PC-9 (cell line): ENCODE results near the gene INSL4. TPM values are rescaled to one million over a fixed set of nuclear protein-coding genes. Genes with fewer than 3 reads are reported as not detected.

Experiments
- Bru-seq: library from RNA; stranded (reverse); fragments of 400-500 nt; gene quantifications from one replicate; lab custom pipeline; 2021; lab: Mats Ljungman, UMichigan
- BruChase-seq, 2 experiments: library from RNA; stranded (reverse); fragments of 400-500 nt; gene quantifications; one replicate each; lab custom pipeline; 2021; lab: Mats Ljungman, UMichigan
- BruUV-seq: library from RNA; stranded (reverse); fragments of 400-500 nt; replicated peaks from 2 replicates; lab custom pipeline; 2021; lab: Mats Ljungman, UMichigan
- CTCF ChIA-PET: fragments of 300-600 bp; sonication (Branson Sonifier 250); formaldehyde crosslinking; loops from one replicate; lab custom pipeline; 2022; ENCODE audit warnings: antibody characterized with exemption; lab: Charles Lee
- POLR2A ChIA-PET: fragments of 300-600 bp; sonication (Branson Sonifier 250); formaldehyde crosslinking; loops from one replicate; lab custom pipeline; 2022; ENCODE audit warnings: antibody characterized with exemption; ENCODE audit not compliant: unreplicated experiment; lab: Charles Lee
- DNase-seq, 2 experiments: peaks; one replicate each; pipeline versions ENCODE4 v3.0.0 to v3.0.0-alpha.2; 2015 to 2022; ENCODE audit warnings: mixed read lengths in 1 of 2
- H2AFZ ChIP-seq: fragments of 200-600 bp; sonication (generic); 2 replicates; pipeline ENCODE4 v1.8.1; 2017; ENCODE audit warnings: antibody characterized with exemption
- H3F3A ChIP-seq: fragments of 200-600 bp; sonication (generic); 2 replicates; pipeline ENCODE4 v1.8.1; 2017; ENCODE audit warnings: antibody characterized with exemption, mild to moderate bottlenecking, low read depth; ENCODE audit not compliant: insufficient read depth
- H3K27ac ChIP-seq: fragments of 200-600 bp; sonication (generic); 2 replicates; pipeline ENCODE4 v1.6.1; 2016; ENCODE audit warnings: mixed run types
- H3K27me3 ChIP-seq: fragments of 200-600 bp; sonication (generic); 2 replicates; pipeline ENCODE4 v1.6.1; 2016; ENCODE audit warnings: low read depth, mixed run types; ENCODE audit not compliant: insufficient read depth
- H3K36me3 ChIP-seq: fragments of 200-600 bp; sonication (generic); 2 replicates; pipeline ENCODE4 v1.6.1; 2016; ENCODE audit warnings: low read depth, mixed run types
- H3K4me1 ChIP-seq: fragments of 200-600 bp; sonication (generic); replicated peaks from 2 replicates; pipeline ENCODE4 v1.6.1; 2016; ENCODE audit warnings: mixed run types; ENCODE audit not compliant: insufficient read depth
- H3K4me2 ChIP-seq: fragments of 200-600 bp; sonication (generic); 2 replicates; pipeline ENCODE4 v1.6.1; 2017; ENCODE audit warnings: mixed run types
- H3K4me3 ChIP-seq: fragments of 200-600 bp; sonication (generic); 2 replicates; pipeline ENCODE4 v1.6.1; 2016; ENCODE audit warnings: mixed run types
- H3K79me2 ChIP-seq: fragments of 200-600 bp; sonication (generic); 2 replicates; pipeline ENCODE4 v1.6.1; 2017; ENCODE audit warnings: low read depth, mixed run types
- H3K9me2 ChIP-seq: fragments of 200-600 bp; sonication (generic); 2 replicates; pipeline ENCODE4 v1.8.1; 2017; ENCODE audit warnings: mild to moderate bottlenecking; ENCODE audit not compliant: insufficient read depth
- H3K9me3 ChIP-seq: fragments of 200-600 bp; sonication (generic); 2 replicates; pipeline ENCODE4 v1.8.1; 2016; ENCODE audit warnings: low read depth; ENCODE audit not compliant: insufficient read depth
- H4K20me1 ChIP-seq: fragments of 200-600 bp; sonication (generic); 2 replicates; pipeline ENCODE4 v1.8.1; 2017; ENCODE audit not compliant: insufficient read depth
- CTCF ChIP-seq: fragments of 200-600 bp; sonication (generic); conservative IDR thresholded peaks from 2 replicates; pipeline ENCODE4 v1.6.1; 2017; ENCODE audit warnings: mixed run types, antibody characterized with exemption, mild to moderate bottlenecking, moderate library complexity
- EZH2 ChIP-seq: fragments of 200-600 bp; sonication (generic); IDR thresholded peaks from 2 replicates; pipeline ENCODE4 v1.8.0; 2017; ENCODE audit warnings: antibody characterized with exemption, low read depth
- intact Hi-C: fragments of 100-400 bp; cut with micrococcal nuclease; formaldehyde crosslinking; loops from one replicate; pipeline ENCODE4 v1.10.0; 2022; ENCODE audit not compliant: unreplicated experiment
- long read RNA-seq: library from polyadenylated mRNA; stranded (forward); transcript quantifications from one replicate; pipeline ENCODE4 v2.0.0, GENCODE V29; 2022
- total RNA-seq: library from RNA; stranded (reverse); gene quantifications from 2 replicates; pipeline ENCODE4 v1.2.3, GENCODE V29; 2021

Gene INSL4
- total RNA-seq: not detected in 2 replicates
- Bru-seq, nascent RNA: percentile 15 among the genes with signal in this experiment
- BruChase-seq, experiment 1, labeled RNA remaining after a 2-hour chase: percentile 17 among the genes with signal in this experiment
- percentile 39 among the genes with signal in this experiment for BruChase-seq, experiment 2, labeled RNA remaining after a 6-hour chase
- long read RNA-seq: 0 reads

DNA sequence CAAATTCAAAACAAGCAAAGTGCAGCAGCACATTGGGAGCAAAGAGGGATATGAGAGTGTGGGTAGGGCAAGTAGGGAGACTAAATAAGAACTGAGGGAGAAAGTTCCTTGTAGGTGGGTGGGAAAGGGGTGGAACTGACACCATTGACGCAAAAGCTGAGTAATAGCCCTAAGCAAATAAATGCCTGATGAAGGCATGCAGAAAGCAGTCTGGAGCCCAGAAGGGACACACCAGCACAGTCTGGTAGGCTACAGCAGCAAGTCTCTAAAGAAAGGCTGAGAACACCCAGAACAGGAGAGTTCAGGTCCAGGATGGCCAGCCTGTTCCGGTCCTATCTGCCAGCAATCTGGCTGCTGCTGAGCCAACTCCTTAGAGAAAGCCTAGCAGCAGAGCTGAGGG is at the start of gene INSL4:
INSL4 (plus strand) TSS at position 208 of the 400 bp plus-strand sequence; CDS start at position 313, 105 bp downstream.
- BruUV-seq: no TSS peak
- ChIA-PET CTCF (no interaction called here), POLR2A (no interaction called here)
- H4K20me1 ChIP-seq: no peaks in the 10 kb centered on the region
- no peaks in the 10 kb centered on the region for H3F3A ChIP-seq
- no peaks in the 10 kb centered on the region for H3K9me2 ChIP-seq
- peak in 1 of 2 experiments; percentile 8 for DNase-seq
- H3K36me3 ChIP-seq: no peaks in the 10 kb centered on the region
- H3K4me1 ChIP-seq: no peaks in the 10 kb centered on the region
- H3K79me2 ChIP-seq: no peaks in the 10 kb centered on the region
- intact Hi-C loops: no loop called here
- H3K27ac ChIP-seq: no peak within 1 kb of the TSS
- TF ChIP-seq CTCF: no peak
- TF ChIP-seq EZH2: no peak
- no peak within 1 kb of the TSS for H3K4me3 ChIP-seq
- H3K27me3 ChIP-seq: peaks cover 19% of the 10 kb centered on the region; the same call in 1 of the 2 replicates
- H3K4me2 ChIP-seq: no peak within 1 kb of the TSS
- H3K9me3 ChIP-seq: no peaks in the 10 kb centered on the region; the same call in 1 of the 2 replicates
- no peak within 1 kb of the TSS for H2AFZ ChIP-seq

DNA sequence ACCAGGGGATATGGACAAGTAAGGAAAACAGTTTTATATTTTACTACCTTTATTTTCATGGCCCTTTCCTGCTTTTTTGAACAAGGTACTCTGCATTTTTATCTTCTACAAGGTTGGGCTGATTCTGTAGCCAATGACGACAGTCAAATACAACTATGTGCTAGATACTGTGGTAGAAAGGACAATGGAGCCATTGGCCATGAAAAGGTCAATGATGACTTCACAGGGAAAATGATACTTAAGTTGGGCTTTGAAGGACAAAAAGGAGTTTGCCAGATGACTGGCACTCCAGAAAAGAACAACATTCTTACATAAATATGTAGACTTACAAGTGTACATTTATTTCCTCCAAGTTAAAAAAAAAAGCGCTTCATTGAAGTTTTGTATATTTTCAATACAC is 46.4 kb upstream of the INSL4 start:
- no peaks in the 10 kb centered on the region for H3K9me3 ChIP-seq
- H3K36me3 ChIP-seq: no peaks in the 10 kb centered on the region
- no peaks in the 10 kb centered on the region for H3F3A ChIP-seq
- no peak overlapping the region for H3K4me2 ChIP-seq
- TF ChIP-seq EZH2 (no peak), CTCF (no peak)
- no peaks in the 10 kb centered on the region for H3K9me2 ChIP-seq
- H3K27ac ChIP-seq: no peak overlapping the region
- DNase-seq: no peak
- BruUV-seq: no TSS peak
- no peak overlapping the region for H2AFZ ChIP-seq
- intact Hi-C loops: no loop called here
- no peaks in the 10 kb centered on the region for H3K79me2 ChIP-seq
- ChIA-PET CTCF (no interaction called here), POLR2A (no interaction called here)
- no peaks in the 10 kb centered on the region for H3K4me1 ChIP-seq
- no peaks in the 10 kb centered on the region for H3K27me3 ChIP-seq
- H3K4me3 ChIP-seq: no peak overlapping the region
- no peaks in the 10 kb centered on the region for H4K20me1 ChIP-seq

GRCh38 chr9:5185220-5185840 is 45.9 kb upstream of the INSL4 start, which contains the start of gene INSL6:
Gene INSL6, minus strand, starts transcription at chr9:5185639. Its CDS starts 37 bp downstream, at chr9:5185602.
- no peak for DNase-seq
- CTCF ChIA-PET: no interaction called here
- no peak within 1 kb of the TSS for H2AFZ ChIP-seq
- TF ChIP-seq CTCF (no peak), EZH2 (no peak)
- BruUV-seq: no TSS peak
- H3F3A ChIP-seq: no peaks in the 10 kb centered on the region
- no peaks in the 10 kb centered on the region for H3K9me2 ChIP-seq
- POLR2A ChIA-PET: no interaction called here
- H3K9me3 ChIP-seq: no peaks in the 10 kb centered on the region
- H3K79me2 ChIP-seq: no peaks in the 10 kb centered on the region
- no peaks in the 10 kb centered on the region for H4K20me1 ChIP-seq
- H3K4me2 ChIP-seq: no peak within 1 kb of the TSS
- intact Hi-C loops: no loop called here
- no peaks in the 10 kb centered on the region for H3K4me1 ChIP-seq
- H3K4me3 ChIP-seq: no peak within 1 kb of the TSS
- no peak within 1 kb of the TSS for H3K27ac ChIP-seq
- no peaks in the 10 kb centered on the region for H3K36me3 ChIP-seq
- no peaks in the 10 kb centered on the region for H3K27me3 ChIP-seq
